DMS153 (cell line): ENCODE measurements around the gene RAB11FIP3.
A peak's percentile ranks its signal among the peaks of the same experiment; 100 is the strongest.
"Not testable (repeated sequence)": the region's sequence is repeated elsewhere in the genome, so short reads cannot be mapped to it uniquely, and the experiment has no call there.

Experiments used
- DNase-seq: peaks from one replicate; lab custom pipeline; 2025; lab: John Stamatoyannopoulos, UW

RAB11FIP3 gene, protein sequence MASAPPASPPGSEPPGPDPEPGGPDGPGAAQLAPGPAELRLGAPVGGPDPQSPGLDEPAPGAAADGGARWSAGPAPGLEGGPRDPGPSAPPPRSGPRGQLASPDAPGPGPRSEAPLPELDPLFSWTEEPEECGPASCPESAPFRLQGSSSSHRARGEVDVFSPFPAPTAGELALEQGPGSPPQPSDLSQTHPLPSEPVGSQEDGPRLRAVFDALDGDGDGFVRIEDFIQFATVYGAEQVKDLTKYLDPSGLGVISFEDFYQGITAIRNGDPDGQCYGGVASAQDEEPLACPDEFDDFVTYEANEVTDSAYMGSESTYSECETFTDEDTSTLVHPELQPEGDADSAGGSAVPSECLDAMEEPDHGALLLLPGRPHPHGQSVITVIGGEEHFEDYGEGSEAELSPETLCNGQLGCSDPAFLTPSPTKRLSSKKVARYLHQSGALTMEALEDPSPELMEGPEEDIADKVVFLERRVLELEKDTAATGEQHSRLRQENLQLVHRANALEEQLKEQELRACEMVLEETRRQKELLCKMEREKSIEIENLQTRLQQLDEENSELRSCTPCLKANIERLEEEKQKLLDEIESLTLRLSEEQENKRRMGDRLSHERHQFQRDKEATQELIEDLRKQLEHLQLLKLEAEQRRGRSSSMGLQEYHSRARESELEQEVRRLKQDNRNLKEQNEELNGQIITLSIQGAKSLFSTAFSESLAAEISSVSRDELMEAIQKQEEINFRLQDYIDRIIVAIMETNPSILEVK

GRCh38 chr16:425082-425718 is at the start of gene RAB11FIP3:
TSS of gene RAB11FIP3 (plus strand) at chr16:425649. CDS start at chr16:426007, 358 bp downstream.
- DNase-seq: peak; percentile 61

DNA sequence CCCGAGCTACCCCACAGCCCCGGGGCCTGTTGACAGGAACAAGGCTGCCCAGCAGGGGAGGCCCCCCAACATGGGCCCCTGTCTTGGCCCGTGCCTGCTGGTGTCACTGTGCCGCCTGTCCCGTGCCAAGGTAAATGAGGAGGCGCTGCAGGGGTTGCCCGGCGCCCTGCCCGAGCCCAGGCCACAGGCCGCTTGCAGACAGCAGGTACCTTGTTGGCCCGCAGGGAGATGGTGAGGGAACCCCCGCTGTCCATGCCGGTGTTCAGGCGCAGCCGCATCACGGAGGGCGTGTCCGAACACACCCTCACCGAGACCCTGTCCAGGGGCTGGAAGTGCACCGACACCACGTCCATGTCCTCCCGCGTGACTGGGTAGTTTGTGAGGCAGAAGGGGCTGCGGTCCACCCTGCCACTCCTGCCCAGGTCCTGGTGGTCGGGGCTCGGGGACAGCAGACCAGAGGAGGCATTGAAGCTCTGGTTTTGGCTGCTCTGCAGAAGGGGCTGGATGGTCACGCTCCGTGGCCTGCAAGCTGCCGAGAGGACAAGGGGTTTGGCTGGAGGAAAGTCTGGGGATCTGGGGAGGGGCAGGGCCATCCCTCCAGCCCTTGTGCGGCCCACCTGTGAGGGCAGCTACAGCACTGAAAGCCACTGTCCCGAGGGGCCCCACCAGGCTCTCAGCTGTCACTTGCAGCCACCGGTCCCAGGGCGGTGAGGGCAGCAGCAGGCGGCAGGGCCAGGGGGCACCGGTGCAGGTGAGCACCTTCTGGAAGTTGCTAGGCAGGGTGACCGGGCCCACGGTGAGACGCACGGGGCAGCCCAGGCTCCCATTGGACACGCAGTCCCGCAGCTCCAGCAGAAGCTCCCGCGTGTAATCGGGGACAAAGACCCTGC is 49.3 kb upstream of the RAB11FIP3 start:
- no peak for DNase-seq

GRCh38 chr16:376817-377418 is 48.5 kb upstream of the RAB11FIP3 start:
- DNase-seq: no peak

- DNase-seq: no peak
Observed at GRCh38 chr16:377419-377951, 48.0 kb upstream of the RAB11FIP3 start.

DNA sequence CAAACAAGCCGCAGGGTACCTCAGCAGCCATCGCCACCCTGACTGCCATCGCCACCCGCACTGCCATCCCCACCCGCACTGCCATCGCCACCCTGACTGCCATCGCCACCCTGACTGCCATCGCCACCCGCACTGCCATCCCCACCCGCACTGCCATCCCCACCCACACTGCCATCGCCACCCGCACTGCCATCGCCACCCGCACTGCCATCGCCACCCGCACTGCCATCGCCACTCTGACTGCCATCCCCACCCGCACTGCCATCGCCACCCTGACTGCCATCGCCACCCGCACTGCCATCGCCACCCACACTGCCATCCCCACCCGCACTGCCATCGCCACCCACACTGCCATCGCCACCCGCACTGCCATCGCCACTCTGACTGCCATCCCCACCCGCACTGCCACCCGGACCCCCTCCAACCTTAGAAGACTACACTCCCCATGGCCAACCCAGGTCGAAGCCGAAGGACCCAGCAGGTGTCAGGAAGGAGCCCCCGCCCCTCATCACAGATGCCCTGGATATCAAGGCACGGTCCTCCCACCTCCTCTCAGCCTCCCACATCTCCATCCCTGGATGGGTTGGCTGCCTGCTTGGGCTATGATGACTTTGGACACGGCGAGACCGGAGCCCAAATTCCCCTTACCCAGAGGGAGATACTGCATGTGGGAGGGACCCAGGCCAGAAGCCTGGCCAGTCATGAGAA is 47.2 kb upstream of the RAB11FIP3 start:
- not testable (repeated sequence) for DNase-seq

DNA sequence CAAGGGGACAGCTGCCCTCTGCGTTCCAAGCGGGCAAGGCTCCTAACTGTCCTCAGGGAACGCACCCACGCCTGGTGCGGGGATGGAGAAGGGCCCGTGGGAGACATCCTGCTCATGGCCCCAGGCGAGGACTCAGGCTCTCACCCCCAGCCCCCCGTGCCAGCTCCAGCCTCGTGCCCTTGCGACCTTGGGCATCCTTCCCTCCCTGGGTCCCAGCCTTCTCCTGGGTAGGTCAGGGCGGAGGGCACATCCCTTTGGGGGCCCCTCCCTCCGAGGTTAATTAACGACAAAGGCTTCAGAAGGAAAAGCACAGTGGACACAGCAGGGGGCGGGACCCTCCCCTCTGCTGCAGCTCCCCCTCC is 46.6 kb upstream of the RAB11FIP3 start:
- DNase-seq: no peak

- peak; percentile 93 for DNase-seq
Observed at GRCh38 chr16:379183-379960, 46.1 kb upstream of the RAB11FIP3 start.

GRCh38 chr16:379961-380761 is 45.3 kb upstream of the RAB11FIP3 start:
- DNase-seq: no peak

- DNase-seq: no peak
Observed at GRCh38 chr16:380762-381011, 44.8 kb upstream of the RAB11FIP3 start.

DNA sequence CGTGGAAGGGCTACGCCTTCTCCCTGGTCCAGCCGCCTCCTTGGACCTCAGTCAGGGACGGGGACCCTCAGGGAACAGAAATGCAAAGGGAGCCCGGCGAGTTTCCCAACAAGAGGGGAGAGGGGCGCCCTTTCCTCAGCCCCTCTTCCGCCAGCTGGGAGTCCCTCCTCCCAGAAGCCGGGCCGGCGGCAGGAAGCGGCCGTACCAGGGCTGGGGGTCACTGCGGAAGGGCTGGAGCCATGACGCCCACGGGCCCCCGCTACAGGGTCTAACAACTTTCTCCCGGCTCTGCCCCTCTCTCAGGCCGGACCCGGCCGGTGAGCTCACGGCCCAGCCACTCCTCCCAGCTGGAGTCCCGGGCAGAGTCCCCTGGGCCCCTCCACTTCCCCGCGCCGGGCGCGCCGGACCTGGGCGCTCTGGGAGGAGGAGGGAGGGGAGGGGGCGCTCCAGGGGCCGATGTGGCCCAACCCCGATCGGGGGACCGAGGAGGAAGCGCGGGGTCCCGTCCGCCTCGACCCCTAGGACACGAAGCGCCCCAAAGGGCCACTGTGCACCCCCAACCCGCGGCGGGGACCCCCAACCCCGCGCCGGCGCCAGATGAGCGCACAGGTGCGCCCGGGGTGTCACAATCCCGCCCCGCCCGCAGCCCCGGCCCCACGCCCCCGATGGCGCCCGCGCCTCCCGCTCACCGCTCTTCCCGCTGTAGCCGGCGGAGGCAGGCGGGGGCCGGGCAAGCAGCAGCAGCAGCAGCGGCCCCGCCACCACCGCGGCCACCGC is 44.2 kb upstream of the RAB11FIP3 start:
- DNase-seq: no peak

GRCh38 chr16:381789-382717 is 43.4 kb upstream of the RAB11FIP3 start, which contains the start of gene PGAP6:
TSS of gene PGAP6 (minus strand) at chr16:381978. CDS start at chr16:381821, 157 bp downstream.
- DNase-seq: no peak

DNA sequence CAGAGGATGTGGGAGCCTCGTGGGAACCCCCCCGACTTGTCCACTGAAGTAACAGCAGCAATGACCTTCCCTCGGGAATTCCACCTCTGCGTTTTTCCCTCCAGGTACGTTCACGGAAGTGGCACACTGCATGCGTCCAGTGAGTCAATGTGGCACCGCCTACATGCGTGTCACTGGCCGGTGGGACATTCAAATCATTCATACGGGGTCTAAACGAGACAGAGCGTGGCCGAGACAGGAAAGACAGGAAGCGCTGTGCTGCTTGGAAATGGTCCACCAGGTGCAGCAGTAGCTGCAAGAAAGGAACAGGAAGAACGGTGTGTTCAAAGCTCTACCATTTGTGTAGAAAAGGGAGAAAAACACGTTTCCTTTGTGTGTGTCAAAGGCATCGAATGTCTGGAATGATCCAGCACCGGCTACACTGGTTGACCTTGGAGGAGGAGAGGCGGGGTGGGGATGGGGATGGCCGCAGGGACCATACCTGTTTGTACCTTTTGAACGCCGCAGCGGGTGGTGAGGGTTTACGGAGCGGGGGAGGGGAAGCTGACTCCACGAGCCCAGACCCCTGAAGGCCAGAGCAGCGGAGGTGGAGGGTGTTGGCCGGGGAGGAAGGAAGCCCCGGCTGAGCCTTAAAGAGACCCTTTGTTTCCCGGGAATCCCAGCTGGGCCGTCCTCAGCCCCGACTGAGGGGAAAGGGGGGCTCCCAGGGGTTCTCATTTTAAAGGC is 42.0 kb upstream of the RAB11FIP3 start:
- peak; percentile 91 for DNase-seq

DNA sequence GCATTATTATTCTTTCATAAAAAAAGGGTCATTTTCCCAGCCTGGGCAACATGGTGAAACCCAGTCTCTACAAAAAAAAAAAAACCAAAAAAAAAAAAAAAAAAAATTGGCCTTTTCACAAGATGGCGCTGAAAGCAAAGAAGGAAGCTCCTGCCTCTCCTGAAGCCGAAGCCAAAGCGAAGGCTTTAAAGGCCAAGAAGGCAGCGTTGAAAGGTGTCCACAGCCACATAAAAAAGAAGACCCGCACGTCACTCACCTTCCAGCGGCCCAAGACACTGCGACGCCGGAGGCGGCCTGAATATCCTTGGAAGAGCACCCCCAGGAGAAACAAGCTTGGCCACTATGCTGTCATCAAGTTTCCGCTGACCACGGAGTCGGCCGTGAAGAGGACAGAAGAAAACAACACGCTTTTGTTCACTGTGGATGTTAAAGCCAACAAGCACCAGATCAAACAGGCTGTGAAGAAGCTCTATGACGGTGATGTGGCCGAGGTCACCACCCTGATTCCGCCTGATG is 38.8 kb upstream of the RAB11FIP3 start:
- DNase-seq: no peak

- DNase-seq: not testable (repeated sequence)
Observed at GRCh38 chr16:387761-388666, 37.4 kb upstream of the RAB11FIP3 start.

- no peak for DNase-seq
Observed at GRCh38 chr16:389352-389751, 36.1 kb upstream of the RAB11FIP3 start.
